CD14-positive monocyte (primary cell): ENCODE results near the gene FMO1. TPM values are rescaled to one million over a fixed set of nuclear protein-coding genes. Genes with fewer than 3 reads are reported as not detected.

Experiments used
- DNase-seq, 3 donors: peaks; one replicate each; pipeline ENCODE4 v3.0.0-alpha.2; 2011 to 2022
- H2AFZ ChIP-seq: 2 replicates; pipeline ENCODE4 v1.6.0; 2012; ENCODE audit warnings: mild to moderate bottlenecking, low read depth, low read length, inconsistent platforms; ENCODE audit not compliant: insufficient read depth, poor library complexity, severe bottlenecking
- H3K27ac ChIP-seq, 2 donors: 1 replicate in 1 of 2; 2 replicates in 1 of 2; pipeline ENCODE4 v1.5.1; 2012 to 2013; ENCODE audit warnings: low read length in 2 of 2, control low read depth in 1 of 2, inconsistent platforms in 1 of 2, low read depth in 1 of 2, mild to moderate bottlenecking in 1 of 2
- H3K27me3 ChIP-seq, 2 donors: one replicate each; pipeline versions ENCODE4 v1.6.0 to v1.6.1; 2011 to 2013; ENCODE audit warnings: low read length in 2 of 2; ENCODE audit not compliant: control insufficient read depth in 2 of 2, insufficient read depth in 2 of 2
- H3K36me3 ChIP-seq, 2 donors: replicated peaks in 1 of 2; 1 replicate in 1 of 2; 2 replicates in 1 of 2; pipeline versions ENCODE4 v1.5.1 to v1.6.1; 2012 to 2013; ENCODE audit warnings: low read length in 2 of 2, control low read depth in 1 of 2, inconsistent platforms in 1 of 2, mild to moderate bottlenecking in 1 of 2; ENCODE audit not compliant: insufficient read depth in 2 of 2, control insufficient read depth in 1 of 2
- H3K4me1 ChIP-seq, 2 donors: 1 replicate in 1 of 2; 2 replicates in 1 of 2; pipeline versions ENCODE4 v1.5.1 to v1.6.1; 2012 to 2013; ENCODE audit warnings: low read length in 2 of 2, control low read depth in 1 of 2, inconsistent platforms in 1 of 2, mild to moderate bottlenecking in 1 of 2, moderate library complexity in 1 of 2; ENCODE audit not compliant: insufficient read depth in 2 of 2, control insufficient read depth in 1 of 2
- H3K4me2 ChIP-seq: replicated peaks from 2 replicates; pipeline ENCODE3; 2012; ENCODE audit warnings: low read length, moderate library complexity, mild to moderate bottlenecking; ENCODE audit not compliant: poor library complexity, severe bottlenecking; ENCODE audit errors: extremely low read depth
- H3K4me3 ChIP-seq, 3 experiments: fragments of 200-600 bp in 1 of 3; sonication (generic) in 1 of 3; replicated peaks in 1 of 3; 1 replicate in 2 of 3; 2 replicates in 1 of 3; pipeline ENCODE4 v1.5.1; 2011 to 2013; ENCODE audit warnings: low read length in 3 of 3, mild to moderate bottlenecking in 3 of 3, control low read depth in 2 of 3, low read depth in 2 of 3, inconsistent platforms in 1 of 3, moderate library complexity in 1 of 3
- H3K79me2 ChIP-seq: 2 replicates; pipeline ENCODE4 v1.6.0; 2012; ENCODE audit warnings: mild to moderate bottlenecking, control low read depth, inconsistent platforms, low read length, moderate library complexity; ENCODE audit not compliant: insufficient read depth
- H3K9ac ChIP-seq: 2 replicates; pipeline ENCODE4 v1.6.0; 2017; ENCODE audit warnings: low read length, mild to moderate bottlenecking; ENCODE audit not compliant: insufficient read depth, poor library complexity, severe bottlenecking
- H3K9me3 ChIP-seq, 2 donors: replicated peaks in 1 of 2; 1 replicate in 1 of 2; 2 replicates in 1 of 2; pipeline versions ENCODE4 v1.5.1 to v1.6.1; 2012 to 2013; ENCODE audit warnings: low read length in 2 of 2, control low read depth in 1 of 2; ENCODE audit not compliant: control insufficient read depth in 1 of 2, insufficient read depth in 1 of 2
- H4K20me1 ChIP-seq: 2 replicates; pipeline ENCODE4 v1.6.0; 2012; ENCODE audit warnings: mild to moderate bottlenecking, low read length, control low read depth, moderate library complexity; ENCODE audit not compliant: insufficient read depth
- H3K27ac Mint-ChIP-seq, 7 donors: one replicate each; pipeline ENCODE4 v1.8.0; 2020; ENCODE audit warnings: mild to moderate bottlenecking in 7 of 7, mixed read lengths in 7 of 7, moderate library complexity in 6 of 7, inconsistent platforms in 2 of 7
- H3K27me3 Mint-ChIP-seq, 3 donors: one replicate each; pipeline ENCODE4 v1.8.0; 2021 to 2022; ENCODE audit warnings: low read depth in 3 of 3, mild to moderate bottlenecking in 3 of 3, mixed read lengths in 3 of 3, moderate library complexity in 3 of 3, inconsistent platforms in 1 of 3
- H3K36me3 Mint-ChIP-seq, 2 donors: one replicate each; pipeline ENCODE4 v1.8.0; 2020; ENCODE audit warnings: mixed read lengths in 2 of 2, inconsistent platforms in 1 of 2, mild to moderate bottlenecking in 1 of 2
- H3K4me1 Mint-ChIP-seq: one replicate; pipeline ENCODE4 v1.8.0; 2020; ENCODE audit warnings: mild to moderate bottlenecking, mixed read lengths
- H3K4me3 Mint-ChIP-seq, 2 donors: one replicate each; pipeline ENCODE4 v1.8.0; 2020; ENCODE audit warnings: mild to moderate bottlenecking in 2 of 2, mixed read lengths in 2 of 2, moderate library complexity in 1 of 2
- H3K9me3 Mint-ChIP-seq, 7 donors: one replicate each; pipeline ENCODE4 v1.8.0; 2020 to 2022; ENCODE audit warnings: mixed read lengths in 7 of 7, mild to moderate bottlenecking in 6 of 7, moderate library complexity in 6 of 7, inconsistent platforms in 2 of 7
- CTCF ChIP-seq: fragments of 200-600 bp; IDR thresholded peaks from one replicate; pipeline ENCODE4 v1.8.0; 2022; ENCODE audit warnings: antibody characterized with exemption, mild to moderate bottlenecking
- WGBS: methylation state at CpG from one replicate; pipeline ENCODE4 v1.1.5; 2013; ENCODE audit warnings: missing lambda C conversion rate; ENCODE audit not compliant: insufficient coverage; 5-methylcytosine and 5-hydroxymethylcytosine counted together
- intact Hi-C, 2 donors: fragments of 100-400 bp; cut with micrococcal nuclease; formaldehyde crosslinking; loops; one replicate each; pipeline versions ENCODE4 v1.15.0 to v1.15.1; 2023
- polyA plus RNA-seq, 3 donors: library from polyadenylated mRNA; depleted of rRNA in 1 of 3; unstranded in 2 of 3; stranded (reverse) in 1 of 3; fragments of 300-500 nt in 2 of 3; fragments of >200 nt in 1 of 3; fragmentation: Illumina TruSeq in 2 of 3; gene quantifications; 1 replicate in 2 of 3; 2 replicates in 1 of 3; pipeline ENCODE4 v1.2.3, GENCODE V29; 2012 to 2021

The FMO1 gene
- polyA plus RNA-seq, 3 donors, result not detected

DNA sequence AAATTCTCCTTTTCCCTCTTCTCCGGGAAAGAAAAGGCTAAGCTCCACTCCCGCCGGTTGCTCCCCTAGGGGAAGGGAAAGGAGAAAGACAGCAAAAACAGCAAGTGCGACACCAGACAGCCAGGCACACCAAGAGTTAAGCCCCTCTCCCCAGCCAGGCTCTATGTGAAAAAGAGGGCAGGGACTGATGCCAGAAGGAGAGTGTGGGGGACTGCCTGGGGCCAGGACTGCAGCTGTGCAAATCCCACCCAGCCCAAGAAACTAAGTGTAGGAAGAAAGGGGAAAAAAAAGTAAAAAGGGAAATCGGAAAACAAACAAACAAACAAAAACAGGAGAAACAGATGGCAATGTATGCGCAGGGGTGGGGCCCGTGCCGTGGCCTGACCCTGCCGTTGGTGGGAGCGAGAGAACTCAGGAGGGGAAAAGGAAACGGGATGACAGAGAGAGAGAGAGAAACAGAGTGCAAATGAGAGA lies 27.7 kb upstream of the FMO1 start:
- H3K36me3 Mint-ChIP-seq, result no peaks in the 10 kb centered on the region
- WGBS, result 93% methylated on average over 5 of the region's 11 CpGs
- H3K4me1 Mint-ChIP-seq, result peaks cover 8% of the 10 kb centered on the region
- DNase-seq, result no peak
- H4K20me1 ChIP-seq, result no peaks in the 10 kb centered on the region
- H3K36me3 ChIP-seq, result no peaks in the 10 kb centered on the region
- H3K27ac ChIP-seq, result no peak overlapping the region
- no peak overlapping the region for H3K4me3 Mint-ChIP-seq
- intact Hi-C loops, result no loop called here
- no peak overlapping the region for H3K4me3 ChIP-seq
- H2AFZ ChIP-seq, result no peak overlapping the region
- H3K9ac ChIP-seq, result no peak overlapping the region
- H3K9me3 ChIP-seq, result no peaks in the 10 kb centered on the region
- no peak for TF ChIP-seq CTCF
- H3K9me3 Mint-ChIP-seq, result peaks cover 0 to 7% (median 2%) of the 10 kb centered on the region in 7 donors
- no peaks in the 10 kb centered on the region for H3K27me3 ChIP-seq
- no peaks in the 10 kb centered on the region for H3K79me2 ChIP-seq
- H3K4me2 ChIP-seq, result no peak overlapping the region
- peak overlapping the region in 1 of 7 donors; percentile 63 for H3K27ac Mint-ChIP-seq
- H3K4me1 ChIP-seq, result peaks cover 10 to 11% of the 10 kb centered on the region in 2 donors
- H3K27me3 Mint-ChIP-seq, result peaks cover 0 to 3% (median 2%) of the 10 kb centered on the region in 3 donors

- 93% methylated on average over 3 of the region's 5 CpGs for WGBS
- no peaks in the 10 kb centered on the region for H3K79me2 ChIP-seq
- Mint-ChIP-seq H3K9me3 (peaks cover 0 to 7% (median 2%) of the 10 kb centered on the region in 7 donors), H3K36me3 (no peaks in the 10 kb centered on the region), H3K4me1 (peaks cover 8% of the 10 kb centered on the region), H3K27me3 (peaks cover 0 to 3% (median 2%) of the 10 kb centered on the region in 3 donors), H3K4me3 (no peak overlapping the region), H3K27ac (peak overlapping the region in 1 of 7 donors; percentile 24)
- TF ChIP-seq CTCF, result no peak
- no peaks in the 10 kb centered on the region for H4K20me1 ChIP-seq
- DNase-seq, result no peak
- H3K9me3 ChIP-seq, result no peaks in the 10 kb centered on the region
- no peak overlapping the region for H3K4me3 ChIP-seq
- H2AFZ ChIP-seq, result no peak overlapping the region
- H3K9ac ChIP-seq, result no peak overlapping the region
- peaks cover 10 to 11% of the 10 kb centered on the region in 2 donors for H3K4me1 ChIP-seq
- intact Hi-C loops, result no loop called here
- H3K27me3 ChIP-seq, result no peaks in the 10 kb centered on the region
- H3K27ac ChIP-seq, result no peak overlapping the region
- no peaks in the 10 kb centered on the region for H3K36me3 ChIP-seq
- no peak overlapping the region for H3K4me2 ChIP-seq
These were observed 26.4 kb upstream of the FMO1 start for GRCh38 chr1:171221665-171222591.
